Bronchial epithelial cell (primary cell): ENCODE measurements around the gene MARCHF7. TPM values are rescaled to one million over a fixed set of nuclear protein-coding genes. Genes with fewer than 3 reads are reported as not detected.

Experiments used
- DNase-seq: peaks from one replicate; pipeline ENCODE4 v3.0.0-alpha.2; 2010; ENCODE audit warnings: low read depth
- FAIRE-seq: peaks from 2 replicates; lab custom pipeline; 2011; peaks lifted over from hg19 to GRCh38; lab: Jason Lieb, UNC
- H3K27me3 ChIP-seq: 2 replicates; pipeline ENCODE4 v1.5.1; 2011; ENCODE audit warnings: low read length; ENCODE audit not compliant: control insufficient read depth, insufficient read depth
- H3K36me3 ChIP-seq: 2 replicates; pipeline ENCODE4 v1.5.1; 2011; ENCODE audit warnings: low read length; ENCODE audit not compliant: control insufficient read depth, insufficient read depth
- H3K4me3 ChIP-seq: 2 replicates; pipeline ENCODE4 v1.5.1; 2011; ENCODE audit warnings: mild to moderate bottlenecking, low read depth, low read length, control low read depth
- total RNA-seq: library from RNA; depleted of rRNA; stranded (reverse); fragments of >200 nt; gene quantifications from 2 replicates; pipeline ENCODE4 v1.2.1, GENCODE V29; 2014
- TF ChIP-seq, protein P1 (sequence below): IDR thresholded peaks from 2 replicates; pipeline ENCODE4 v1.5.1; 2011; ENCODE audit warnings: mild to moderate bottlenecking, moderate library complexity, low read length, control low read depth, inconsistent platforms; ENCODE audit not compliant: insufficient read depth, severe bottlenecking

Gene MARCHF7
- total RNA-seq, 1 donor from 2014 or later: 103 TPM

DNA sequence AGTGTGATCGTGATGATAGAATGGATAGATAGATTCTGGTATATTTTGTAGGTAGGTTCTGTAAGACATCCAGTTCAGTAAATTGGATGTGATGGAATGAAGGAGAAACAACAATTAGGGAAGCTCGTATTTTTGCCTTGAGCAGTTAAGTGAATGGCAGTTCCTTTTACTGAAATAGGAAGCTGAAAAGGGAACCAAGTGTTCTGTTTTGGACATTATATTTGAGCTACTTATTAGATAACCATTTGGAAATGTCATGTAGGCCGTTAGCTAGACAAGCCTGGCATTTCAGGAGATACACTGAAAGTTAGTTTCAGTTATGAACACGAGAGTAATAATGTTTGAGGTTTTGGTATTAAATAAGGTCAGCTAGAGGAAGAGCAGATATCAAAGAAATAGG, 41.5 kb downstream of the MARCHF7 start:
- no peak for DNase-seq
- TF ChIP-seq, protein P1, sequence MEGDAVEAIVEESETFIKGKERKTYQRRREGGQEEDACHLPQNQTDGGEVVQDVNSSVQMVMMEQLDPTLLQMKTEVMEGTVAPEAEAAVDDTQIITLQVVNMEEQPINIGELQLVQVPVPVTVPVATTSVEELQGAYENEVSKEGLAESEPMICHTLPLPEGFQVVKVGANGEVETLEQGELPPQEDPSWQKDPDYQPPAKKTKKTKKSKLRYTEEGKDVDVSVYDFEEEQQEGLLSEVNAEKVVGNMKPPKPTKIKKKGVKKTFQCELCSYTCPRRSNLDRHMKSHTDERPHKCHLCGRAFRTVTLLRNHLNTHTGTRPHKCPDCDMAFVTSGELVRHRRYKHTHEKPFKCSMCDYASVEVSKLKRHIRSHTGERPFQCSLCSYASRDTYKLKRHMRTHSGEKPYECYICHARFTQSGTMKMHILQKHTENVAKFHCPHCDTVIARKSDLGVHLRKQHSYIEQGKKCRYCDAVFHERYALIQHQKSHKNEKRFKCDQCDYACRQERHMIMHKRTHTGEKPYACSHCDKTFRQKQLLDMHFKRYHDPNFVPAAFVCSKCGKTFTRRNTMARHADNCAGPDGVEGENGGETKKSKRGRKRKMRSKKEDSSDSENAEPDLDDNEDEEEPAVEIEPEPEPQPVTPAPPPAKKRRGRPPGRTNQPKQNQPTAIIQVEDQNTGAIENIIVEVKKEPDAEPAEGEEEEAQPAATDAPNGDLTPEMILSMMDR: no peak
- no peak for FAIRE-seq
- Histone ChIP-seq H3K36me3 (peaks cover 6% of the 10 kb centered on the region), H3K27me3 (no peaks in the 10 kb centered on the region), H3K4me3 (no peak overlapping the region)

- Histone ChIP-seq H3K36me3 (peaks cover 8% of the 10 kb centered on the region), H3K4me3 (no peak overlapping the region), H3K27me3 (no peaks in the 10 kb centered on the region)
- FAIRE-seq (no peak), DNase-seq (no peak)
- TF ChIP-seq, protein P1: no peak
These were observed 42.7 kb downstream of the MARCHF7 start for GRCh38 chr2:159755014-159755413.

- TF ChIP-seq, protein P1: peak; percentile 66
- Histone ChIP-seq H3K4me3 (no peak overlapping the region), H3K27me3 (no peaks in the 10 kb centered on the region), H3K36me3 (peaks cover 8% of the 10 kb centered on the region)
- DNase-seq: peak; percentile 100
- FAIRE-seq: peak; percentile 77
These were observed 43.5 kb downstream of the MARCHF7 start for GRCh38 chr2:159755788-159756187.

- TF ChIP-seq, protein P1: no peak
- no peak for FAIRE-seq
- H3K27me3 ChIP-seq: no peaks in the 10 kb centered on the region
- no peak for DNase-seq
- H3K4me3 ChIP-seq: no peak overlapping the region
- peaks cover 8% of the 10 kb centered on the region for H3K36me3 ChIP-seq
These were observed 45.9 kb downstream of the MARCHF7 start for GRCh38 chr2:159758239-159758638.

- TF ChIP-seq, protein P1: no peak
- H3K36me3 ChIP-seq: peaks cover 8% of the 10 kb centered on the region
- FAIRE-seq (peak; percentile 28), DNase-seq (peak; percentile 59)
- H3K4me3 ChIP-seq: no peak overlapping the region
- H3K27me3 ChIP-seq: no peaks in the 10 kb centered on the region
These were observed 46.4 kb downstream of the MARCHF7 start for GRCh38 chr2:159758686-159759085.

DNA sequence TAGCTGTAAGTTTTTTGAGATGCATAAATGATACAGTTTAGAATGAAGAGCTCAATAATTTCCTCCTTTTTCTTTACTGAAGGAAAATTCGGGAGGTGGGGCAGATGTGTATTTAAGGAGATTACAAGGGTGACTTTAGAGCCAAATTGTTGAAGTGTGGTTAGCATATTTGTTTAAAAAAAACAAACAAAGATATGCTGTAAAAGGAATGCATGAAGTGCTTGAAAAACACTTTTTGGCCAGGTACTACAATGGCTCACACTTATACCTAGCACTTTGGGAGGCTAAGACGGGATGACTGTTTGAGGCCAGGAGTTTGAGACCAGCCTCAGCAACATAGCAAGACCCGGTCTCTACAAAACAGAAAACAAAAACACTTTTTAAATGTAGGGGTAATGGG, 47.3 kb downstream of the MARCHF7 start:
- DNase-seq (no peak), FAIRE-seq (no peak)
- TF ChIP-seq, protein P1: no peak
- Histone ChIP-seq H3K36me3 (peaks cover 8% of the 10 kb centered on the region), H3K27me3 (no peaks in the 10 kb centered on the region), H3K4me3 (no peak overlapping the region)
